NB4 (cell line): Measurements from ENCODE around the gene EFNA2.

Experiments used
- DNase-seq: peaks from one replicate; pipeline ENCODE4 v3.0.0; 2010; ENCODE audit warnings: low read depth
- H3K4me3 ChIP-seq: one replicate; pipeline ENCODE4 v1.5.1; 2011; ENCODE audit warnings: mild to moderate bottlenecking, low read depth, low read length, moderate library complexity
- MYC ChIP-seq: IDR thresholded peaks from 2 replicates; pipeline ENCODE4 v1.6.1; 2011; ENCODE audit warnings: low read depth, low read length
- POLR2A ChIP-seq: IDR thresholded peaks from 2 replicates; pipeline ENCODE4 v1.6.1; 2011; ENCODE audit warnings: mild to moderate bottlenecking; ENCODE audit not compliant: insufficient read length; ENCODE audit errors: extremely low read depth
- TF ChIP-seq, protein P1 (sequence below): IDR thresholded peaks from one replicate; pipeline ENCODE4 v1.5.1; 2012; ENCODE audit warnings: low read depth, low read length
- TF ChIP-seq, protein P2 (sequence below): IDR thresholded peaks from 2 replicates; pipeline ENCODE4 v1.6.1; 2011; ENCODE audit warnings: low read depth, low read length

The EFNA2 gene

DNA sequence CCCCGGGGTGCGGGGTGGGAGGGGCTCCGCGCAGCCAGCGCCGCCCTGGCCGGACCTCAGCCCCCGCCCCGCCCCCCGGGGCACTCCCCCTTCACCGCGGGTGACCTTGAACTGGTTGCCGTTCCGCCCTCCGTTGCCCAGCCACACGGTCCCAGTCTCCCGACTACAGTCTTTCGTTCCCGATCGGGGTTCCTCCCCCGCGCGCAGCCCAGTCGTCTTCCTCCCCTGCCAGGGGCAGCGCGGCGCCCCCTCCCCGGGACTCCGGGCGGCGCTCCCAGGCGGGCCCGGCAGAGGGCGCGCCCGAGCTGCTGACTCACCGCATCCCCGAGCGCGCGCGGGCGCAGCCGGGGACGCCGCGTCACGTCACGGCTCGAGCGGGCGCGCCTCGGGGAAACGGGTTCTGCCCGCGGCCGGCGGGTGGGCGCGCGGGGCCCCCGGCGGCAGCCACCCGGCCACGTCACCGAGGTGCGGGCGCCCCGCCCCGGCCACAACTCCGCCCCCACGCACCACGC, 36.8 kb upstream of the EFNA2 start:
- no peak for TF ChIP-seq POLR2A
- TF ChIP-seq, protein P1, sequence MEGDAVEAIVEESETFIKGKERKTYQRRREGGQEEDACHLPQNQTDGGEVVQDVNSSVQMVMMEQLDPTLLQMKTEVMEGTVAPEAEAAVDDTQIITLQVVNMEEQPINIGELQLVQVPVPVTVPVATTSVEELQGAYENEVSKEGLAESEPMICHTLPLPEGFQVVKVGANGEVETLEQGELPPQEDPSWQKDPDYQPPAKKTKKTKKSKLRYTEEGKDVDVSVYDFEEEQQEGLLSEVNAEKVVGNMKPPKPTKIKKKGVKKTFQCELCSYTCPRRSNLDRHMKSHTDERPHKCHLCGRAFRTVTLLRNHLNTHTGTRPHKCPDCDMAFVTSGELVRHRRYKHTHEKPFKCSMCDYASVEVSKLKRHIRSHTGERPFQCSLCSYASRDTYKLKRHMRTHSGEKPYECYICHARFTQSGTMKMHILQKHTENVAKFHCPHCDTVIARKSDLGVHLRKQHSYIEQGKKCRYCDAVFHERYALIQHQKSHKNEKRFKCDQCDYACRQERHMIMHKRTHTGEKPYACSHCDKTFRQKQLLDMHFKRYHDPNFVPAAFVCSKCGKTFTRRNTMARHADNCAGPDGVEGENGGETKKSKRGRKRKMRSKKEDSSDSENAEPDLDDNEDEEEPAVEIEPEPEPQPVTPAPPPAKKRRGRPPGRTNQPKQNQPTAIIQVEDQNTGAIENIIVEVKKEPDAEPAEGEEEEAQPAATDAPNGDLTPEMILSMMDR = peak; percentile 25

DNA sequence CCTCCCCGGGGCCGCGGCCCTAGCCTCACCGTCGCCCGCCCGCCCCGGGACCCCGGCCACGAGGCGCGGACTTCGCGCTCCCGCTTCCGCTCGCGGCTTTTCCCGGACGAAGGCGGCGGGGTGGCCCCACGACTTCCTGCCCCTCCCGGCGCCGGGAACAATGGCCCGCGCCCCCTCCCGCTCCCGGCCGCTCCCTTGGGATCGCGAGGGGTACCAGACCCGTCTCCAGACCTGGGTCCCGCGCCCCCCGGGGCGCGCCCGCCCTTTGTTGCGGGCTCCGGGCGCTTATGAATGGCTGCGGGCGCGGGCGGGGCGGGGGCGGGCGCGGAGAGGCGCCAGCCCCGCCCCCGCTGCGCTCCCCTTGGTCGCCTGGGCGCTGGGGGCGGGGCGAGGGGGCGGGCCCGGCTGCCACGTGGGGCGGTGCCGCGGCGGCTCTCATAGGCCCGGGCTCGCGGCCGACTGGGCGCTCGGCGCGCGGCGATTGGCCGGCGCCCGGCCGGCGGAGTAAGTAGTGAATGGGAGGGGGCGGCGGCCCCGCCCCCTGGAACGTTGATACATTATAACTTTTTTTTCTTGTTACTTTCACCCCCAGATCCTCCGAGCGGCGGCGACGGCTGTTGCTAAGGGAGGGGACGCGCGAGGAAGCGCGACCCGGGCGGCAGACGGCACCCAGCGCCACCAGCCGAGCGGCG, 36.2 kb upstream of the EFNA2 start:
- peak; percentile 90 for DNase-seq
- peak; percentile 42 for TF ChIP-seq POLR2A
- TF ChIP-seq, protein P1 = no peak
- TF ChIP-seq, protein P2, sequence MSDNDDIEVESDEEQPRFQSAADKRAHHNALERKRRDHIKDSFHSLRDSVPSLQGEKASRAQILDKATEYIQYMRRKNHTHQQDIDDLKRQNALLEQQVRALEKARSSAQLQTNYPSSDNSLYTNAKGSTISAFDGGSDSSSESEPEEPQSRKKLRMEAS = no peak
- peak overlapping the region; percentile 44 for H3K4me3 ChIP-seq

More for the DNA sequence above, 36.8 kb upstream of the EFNA2 start:
- DNase-seq = peak; percentile 76
- peak overlapping the region; percentile 46 for H3K4me3 ChIP-seq

DNA sequence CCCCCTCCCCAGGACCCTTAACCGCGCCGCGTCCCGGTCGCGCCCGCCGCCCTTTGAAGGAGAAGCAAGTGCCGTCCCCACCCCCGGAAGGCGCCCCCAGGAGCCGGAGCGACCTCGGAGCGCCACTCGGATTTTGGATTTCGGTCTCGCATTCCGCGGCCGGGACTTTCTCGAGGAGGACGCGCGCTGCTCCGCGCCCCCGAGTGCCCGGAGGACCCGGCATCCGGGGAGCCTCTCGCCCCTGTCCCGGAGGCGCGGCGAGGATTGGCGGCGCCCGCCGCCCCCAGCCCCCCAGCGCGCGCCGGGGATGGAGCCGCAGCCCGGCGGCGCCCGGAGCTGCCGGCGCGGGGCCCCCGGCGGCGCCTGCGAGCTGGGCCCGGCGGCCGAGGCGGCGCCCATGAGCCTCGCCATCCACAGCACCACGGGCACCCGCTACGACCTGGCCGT, 35.7 kb upstream of the EFNA2 start:
- TF ChIP-seq POLR2A (no peak), MYC (no peak)
- TF ChIP-seq, protein P1 = no peak
- TF ChIP-seq, protein P2 = no peak

DNA sequence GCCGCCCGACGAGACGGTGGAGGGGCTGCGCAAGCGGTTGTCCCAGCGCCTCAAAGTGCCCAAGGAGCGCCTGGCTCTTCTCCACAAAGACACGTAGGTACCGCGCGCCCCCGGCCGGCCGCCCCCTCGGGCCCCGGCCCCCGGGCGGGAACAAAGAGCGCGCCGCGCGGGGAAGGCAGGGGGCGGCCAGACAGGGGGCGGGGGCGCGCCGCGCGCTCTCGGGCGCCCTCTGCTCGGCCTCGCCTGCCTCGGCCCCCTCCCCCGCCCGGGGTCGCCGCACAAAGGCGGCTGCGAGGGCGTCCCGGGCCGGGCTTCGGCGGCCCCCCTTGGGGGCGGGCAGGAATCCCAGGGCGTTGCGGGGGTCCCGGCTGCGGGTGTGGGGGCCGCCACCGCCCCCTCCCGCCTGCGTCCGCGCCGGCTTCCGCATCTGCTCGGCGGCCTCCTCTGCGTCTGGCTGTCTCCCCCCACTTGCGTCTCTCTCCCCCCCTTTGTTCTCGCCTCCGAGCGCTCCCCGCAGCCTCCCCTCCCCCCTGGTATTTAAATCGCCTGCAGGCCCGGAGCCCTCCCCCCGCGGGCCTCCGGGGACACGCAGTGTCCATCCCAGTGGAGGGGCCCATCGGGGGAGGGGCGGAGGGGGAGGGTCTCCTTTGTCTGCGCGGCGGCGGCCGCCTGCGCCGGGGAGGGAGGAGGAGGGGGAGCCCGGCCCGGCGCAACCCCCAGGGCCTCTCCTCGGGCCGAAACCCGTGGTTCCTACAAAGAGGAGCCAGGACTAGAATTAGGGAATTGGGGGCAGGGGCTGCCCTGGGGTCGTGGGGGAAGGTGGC, 35.0 kb upstream of the EFNA2 start:
- DNase-seq = peak; percentile 63
- peak overlapping the region; percentile 54 for H3K4me3 ChIP-seq
- TF ChIP-seq, protein P1 = no peak
- TF ChIP-seq, protein P2 = no peak
- TF ChIP-seq POLR2A (no peak), MYC (no peak)

More for the DNA sequence above, 35.7 kb upstream of the EFNA2 start:
- no peak for DNase-seq
- peak overlapping the region; percentile 44 for H3K4me3 ChIP-seq

DNA sequence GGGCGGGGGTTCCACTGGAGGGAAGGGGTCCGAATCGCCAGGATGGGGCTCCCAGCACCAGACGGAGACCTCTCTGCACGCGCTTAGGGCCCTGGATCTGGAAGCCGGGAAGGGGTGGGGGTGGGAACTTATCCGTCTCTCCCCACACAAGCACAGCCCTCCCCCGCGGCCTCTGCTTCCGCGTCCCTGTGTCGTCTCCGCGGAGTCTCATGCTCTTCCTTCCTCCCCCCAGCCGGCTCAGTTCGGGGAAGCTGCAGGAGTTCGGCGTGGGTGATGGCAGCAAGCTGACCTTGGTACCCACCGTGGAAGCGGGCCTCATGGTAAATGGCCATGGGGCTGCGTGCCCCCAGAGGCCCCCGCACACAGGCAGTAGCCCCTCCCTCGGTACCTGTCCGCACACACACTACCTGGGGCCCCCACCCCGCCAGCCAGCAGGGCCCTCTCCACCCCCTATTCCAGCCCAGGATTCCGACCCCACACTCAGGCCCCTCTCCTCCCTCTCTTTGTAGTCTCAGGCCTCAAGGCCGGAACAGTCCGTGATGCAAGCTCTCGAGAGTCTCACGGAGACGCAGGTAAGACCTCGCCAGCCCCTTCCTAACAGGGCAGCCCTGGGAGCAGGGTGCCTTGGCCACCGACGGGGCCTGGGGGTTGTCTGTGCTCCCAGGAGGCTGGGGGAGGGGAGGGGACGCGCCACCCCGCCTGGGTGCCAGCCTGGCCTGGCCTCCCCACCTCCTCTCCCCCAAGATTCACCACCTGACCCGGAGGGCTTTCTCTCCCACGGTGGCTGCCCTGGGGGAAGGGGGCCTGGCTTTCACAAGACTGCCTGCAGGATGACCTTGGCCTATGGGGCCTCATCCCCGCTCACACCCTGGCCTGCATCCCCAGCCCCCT, 34.1 kb upstream of the EFNA2 start:
- DNase-seq = peak; percentile 76
- H3K4me3 ChIP-seq = peak overlapping the region; percentile 54
- TF ChIP-seq, protein P1 = no peak
- TF ChIP-seq, protein P2 = no peak
- no peak for TF ChIP-seq POLR2A
- no peak for TF ChIP-seq MYC
